NCI-H2227 treated with DMSO at 0.1 percent for 48 hours (cell line): ENCODE measurements around the gene LRP2.

Experiments used
- DNase-seq: peaks from one replicate; lab custom pipeline; 2025; lab: John Stamatoyannopoulos, UW

Gene LRP2

DNA sequence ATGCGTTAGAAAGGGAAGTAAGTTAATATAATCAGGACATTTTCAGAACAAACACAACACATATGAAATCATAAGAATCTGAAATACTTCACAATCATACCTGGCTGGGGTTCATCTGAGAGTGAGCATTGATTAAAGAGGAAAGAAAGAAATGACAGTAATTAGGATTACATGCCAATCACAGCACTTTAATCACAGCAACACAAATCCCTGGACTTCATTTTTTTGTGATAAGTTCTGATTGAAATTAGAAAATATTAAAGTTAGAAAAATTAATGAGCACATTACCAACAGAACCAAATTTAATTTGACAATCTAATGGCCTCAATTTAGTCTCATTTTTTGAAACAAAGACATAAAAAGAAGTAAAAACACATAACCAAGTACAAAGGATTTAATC, 121.9 kb downstream of the LRP2 start:
- DNase-seq = no peak

DNA sequence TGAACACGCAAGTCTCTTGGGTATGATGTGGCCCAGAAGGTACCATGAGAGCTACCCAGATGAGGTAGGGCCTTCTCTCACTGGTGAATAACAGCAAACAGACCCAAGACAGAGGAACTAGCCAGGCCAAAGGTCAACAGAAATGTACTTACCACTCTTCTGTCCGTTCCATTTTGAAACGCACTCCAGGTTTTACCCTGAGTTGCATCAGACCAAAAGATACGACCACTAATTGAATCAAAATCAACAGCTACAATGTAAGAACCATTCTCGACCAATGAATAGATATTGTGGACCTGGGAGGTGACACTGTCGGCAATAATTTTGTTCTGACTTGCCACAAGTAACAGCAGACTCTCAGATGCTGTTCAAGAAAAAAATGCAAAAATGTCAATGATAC, 124.4 kb downstream of the LRP2 start:
- no peak for DNase-seq

- DNase-seq = no peak
Observed at GRCh38 chr2:169237286-169237685, 125.0 kb downstream of the LRP2 start.

- no peak for DNase-seq
Observed at GRCh38 chr2:169232551-169233154, 129.7 kb downstream of the LRP2 start.

- DNase-seq = no peak
Observed at GRCh38 chr2:169230204-169230603, 132.1 kb downstream of the LRP2 start.

GRCh38 chr2:169229590-169229989, 132.7 kb downstream of the LRP2 start:
- no peak for DNase-seq

DNA sequence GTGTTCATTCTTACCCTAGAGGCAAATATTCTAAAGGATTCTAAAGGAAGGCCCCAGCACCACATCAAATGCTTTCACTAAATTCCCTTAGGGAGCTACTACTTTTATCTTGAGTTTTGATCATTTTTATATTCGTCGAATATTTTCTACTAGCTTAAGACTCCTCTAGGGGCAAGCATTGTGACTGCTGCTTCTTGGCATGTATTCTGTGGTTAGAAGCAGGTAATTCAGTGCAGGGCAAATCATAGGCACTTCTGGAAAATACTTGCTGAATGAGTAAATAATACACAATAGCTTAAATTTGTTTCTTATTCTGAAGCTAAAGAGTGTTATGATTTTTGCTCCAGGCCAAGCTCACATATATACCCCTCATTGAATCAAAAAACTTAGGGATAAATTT, 136.4 kb downstream of the LRP2 start:
- no peak for DNase-seq

GRCh38 chr2:169225233-169225750, 137.0 kb downstream of the LRP2 start:
- DNase-seq = no peak

DNA sequence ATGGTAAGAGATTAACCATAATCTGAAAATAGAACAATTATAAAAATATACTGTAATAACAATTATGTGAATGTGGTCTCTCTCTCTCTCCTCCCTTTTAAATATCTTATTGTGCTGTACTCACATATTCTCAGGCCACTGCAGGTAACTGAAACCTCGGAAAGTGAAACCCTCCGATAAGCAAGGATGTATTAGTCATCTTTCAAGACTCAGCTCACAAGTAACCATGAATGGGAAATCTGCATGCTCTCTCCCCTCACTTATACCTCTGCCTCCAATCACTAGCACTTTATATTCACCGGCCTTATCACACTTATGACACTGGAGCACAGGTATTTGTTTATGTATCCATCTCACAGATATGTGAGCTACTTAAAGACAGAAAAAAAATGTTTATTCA, 139.7 kb downstream of the LRP2 start:
- no peak for DNase-seq

- peak; percentile 46 for DNase-seq
Observed at GRCh38 chr2:169221745-169222369, 140.5 kb downstream of the LRP2 start.

DNA sequence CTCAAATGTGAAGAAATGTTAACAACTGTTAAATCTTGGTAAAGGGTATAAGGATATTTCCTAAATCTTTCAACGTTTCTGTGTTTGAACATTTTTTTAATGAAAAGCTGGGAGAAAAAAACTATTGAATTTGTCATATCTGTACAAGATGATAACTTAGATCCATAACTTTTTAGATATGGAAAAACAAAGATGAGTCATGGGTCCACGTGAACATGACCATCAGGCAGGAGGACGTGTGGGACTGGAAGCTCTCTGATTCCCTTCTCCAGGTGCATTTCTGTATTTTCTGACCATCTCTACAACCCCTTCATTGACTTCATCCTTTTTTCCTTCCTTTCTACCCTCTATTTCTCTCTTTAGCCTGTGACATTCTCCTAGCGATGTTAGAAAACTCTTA, 151.4 kb downstream of the LRP2 start:
- DNase-seq = no peak

GRCh38 chr2:169208026-169208425, 154.3 kb downstream of the LRP2 start:
- DNase-seq = no peak

DNA sequence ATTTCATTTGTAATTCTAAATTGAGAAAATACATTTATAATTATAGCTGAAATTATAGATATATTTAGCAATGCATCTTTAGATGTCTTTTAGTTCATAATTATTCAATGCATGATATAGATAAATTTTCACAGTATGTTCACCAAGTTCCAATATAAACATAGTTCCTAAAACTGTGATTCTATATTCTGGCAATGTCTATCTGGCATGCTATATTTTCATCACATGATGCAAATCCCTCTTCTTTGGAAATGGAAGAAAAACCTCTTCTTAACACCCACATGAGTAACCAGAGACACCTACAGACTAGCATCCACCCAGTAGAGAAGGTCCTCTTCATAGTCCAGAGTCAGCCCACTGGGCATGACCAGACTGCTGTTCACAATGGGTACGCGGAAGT, 157.2 kb downstream of the LRP2 start:
- no peak for DNase-seq

GRCh38 chr2:169203952-169204351, 158.4 kb downstream of the LRP2 start:
- DNase-seq = no peak

DNA sequence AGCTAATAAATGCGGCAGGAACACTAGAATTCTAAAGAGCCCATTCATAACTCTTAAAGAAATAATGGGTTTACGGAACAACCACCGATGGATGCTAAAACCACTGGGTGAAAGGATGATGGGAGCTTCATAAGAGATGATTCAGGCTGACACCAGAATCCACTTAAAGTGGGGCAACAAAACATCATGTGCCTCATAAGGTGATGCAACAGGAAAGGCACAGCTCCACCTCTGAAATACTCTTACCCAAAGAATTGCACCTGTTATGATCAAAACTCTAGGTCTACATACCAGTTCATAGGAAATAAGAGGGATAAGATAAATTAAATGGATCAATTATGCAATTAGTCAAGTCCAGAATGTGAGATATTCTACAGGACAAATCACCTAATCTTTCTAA, 161.6 kb downstream of the LRP2 start:
- DNase-seq = no peak

DNA sequence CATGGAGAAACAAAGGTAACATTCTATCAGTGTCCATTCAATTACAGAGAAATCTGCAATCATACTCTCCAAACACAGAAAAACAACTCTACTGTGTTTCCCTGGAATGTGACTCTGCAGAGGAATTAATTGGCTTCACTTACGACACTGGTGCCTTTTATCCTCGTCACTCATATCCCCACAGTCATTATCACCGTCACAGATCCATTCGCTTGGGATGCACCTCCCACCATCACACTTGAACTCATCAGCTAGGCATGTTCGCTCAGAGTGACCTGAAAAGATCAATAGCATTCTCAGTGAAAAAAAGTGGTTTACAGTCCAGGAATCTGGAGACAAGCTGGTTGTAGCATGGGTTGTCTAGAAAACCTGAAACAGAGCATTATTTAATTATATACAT, 168.7 kb downstream of the LRP2 start:
- peak; percentile 17 for DNase-seq

GRCh38 chr2:169190197-169190775, 172.0 kb downstream of the LRP2 start:
- DNase-seq = no peak

DNA sequence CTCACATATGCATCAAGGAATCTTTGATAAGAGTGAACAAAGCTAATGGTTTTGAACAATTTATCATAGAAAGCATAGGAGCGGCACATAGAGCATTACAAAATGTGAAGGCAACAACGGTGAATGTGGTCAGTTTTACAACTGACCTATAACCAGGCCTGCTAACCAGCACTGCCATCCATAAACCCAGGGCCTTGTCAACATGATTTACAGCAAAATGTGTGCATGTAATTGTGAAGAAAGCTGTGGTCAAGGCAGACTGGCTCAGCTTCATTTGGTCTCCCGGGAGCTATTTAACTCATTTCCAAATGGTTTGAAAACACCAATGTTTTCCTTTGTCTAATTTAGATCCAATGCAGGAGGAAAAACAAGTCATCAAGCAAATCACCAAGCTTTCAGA, 173.2 kb downstream of the LRP2 start:
- no peak for DNase-seq

DNA sequence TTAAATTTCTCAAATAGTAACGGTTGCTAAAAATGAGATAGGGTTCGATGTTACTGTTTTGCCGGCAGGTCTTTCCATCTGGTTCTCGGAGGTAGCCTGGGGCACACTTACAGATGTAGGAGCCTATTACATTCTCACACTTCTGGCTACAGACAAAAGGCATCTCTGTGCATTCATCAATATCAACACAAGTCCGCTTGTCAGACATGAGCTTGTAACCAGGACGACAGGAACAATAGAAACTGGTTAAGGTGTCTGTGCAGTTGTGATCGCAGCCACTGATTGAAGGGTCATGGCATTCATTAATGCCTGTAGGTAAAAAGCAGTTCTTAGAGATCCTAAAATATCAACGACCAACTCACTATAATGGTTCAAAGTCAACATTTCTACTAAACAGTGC, 176.6 kb downstream of the LRP2 start:
- DNase-seq = no peak

GRCh38 chr2:169184074-169184473, 178.3 kb downstream of the LRP2 start:
- DNase-seq = no peak

- no peak for DNase-seq
Observed at GRCh38 chr2:169182573-169182972, 179.8 kb downstream of the LRP2 start.

GRCh38 chr2:169178804-169179390, 183.4 kb downstream of the LRP2 start:
- DNase-seq = no peak

- no peak for DNase-seq
Observed at GRCh38 chr2:169178364-169178763, 184.0 kb downstream of the LRP2 start.
